Activated CD8-positive, alpha-beta memory T cell treated with anti-CD3 and anti-CD28 coated beads, Interleukin-2, amount 10 ng/mL, durations not matched to agents 7 days and 5 days (primary cell): Measurements from ENCODE around the gene BCL2L12. TPM values are rescaled to one million over a fixed set of nuclear protein-coding genes. Genes with fewer than 3 reads are reported as not detected.
A peak's percentile ranks its signal among the peaks of the same experiment; 100 is the strongest.

Experiments
- ATAC-seq: fragments of 150-1000 bp; cut with Tn5 transposase; one replicate; pipeline ENCODE4 v1.10.0; 2021; ENCODE audit warnings: moderate library complexity
- CTCF ChIA-PET: fragments of 350-600 bp; sonication (Branson Sonifier 250); formaldehyde crosslinking; loops from one replicate; lab custom pipeline; 2021; ENCODE audit warnings: antibody characterized with exemption; lab: Charles Lee
- DNase-seq: peaks from one replicate; pipeline ENCODE4 v3.0.0-alpha.2; 2020
- H3K27ac Mint-ChIP-seq: one replicate; pipeline ENCODE4 v1.8.0; 2021; ENCODE audit warnings: mild to moderate bottlenecking, mixed read lengths
- H3K27me3 Mint-ChIP-seq: one replicate; pipeline ENCODE4 v1.8.0; 2021; ENCODE audit warnings: mixed read lengths
- H3K36me3 Mint-ChIP-seq: one replicate; pipeline ENCODE4 v1.8.0; 2021; ENCODE audit warnings: mild to moderate bottlenecking, mixed read lengths
- H3K4me1 Mint-ChIP-seq: one replicate; pipeline ENCODE4 v1.8.0; 2021; ENCODE audit warnings: mixed read lengths
- H3K4me3 Mint-ChIP-seq: one replicate; pipeline ENCODE4 v1.8.0; 2021; ENCODE audit warnings: mild to moderate bottlenecking, moderate library complexity, mixed read lengths
- H3K9me3 Mint-ChIP-seq: one replicate; pipeline ENCODE4 v1.8.0; 2022; ENCODE audit warnings: low read depth, mixed read lengths
- total RNA-seq, 2 experiments: library from RNA; stranded (reverse); gene quantifications; one replicate each; pipeline ENCODE4 v1.2.3, GENCODE V29; 2021

BCL2L12 gene
- total RNA-seq, 2 experiments from 2014 or later = 90.6 to 94.5 TPM

- Mint-ChIP-seq H3K27ac (no peak overlapping the region), H3K36me3 (peaks cover 26% of the 10 kb centered on the region), H3K4me1 (peaks cover 30% of the 10 kb centered on the region), H3K4me3 (no peak overlapping the region), H3K9me3 (no peaks in the 10 kb centered on the region), H3K27me3 (peaks cover 14% of the 10 kb centered on the region)
- DNase-seq (no peak), ATAC-seq (no peak)
- CTCF ChIA-PET = no interaction called here
Observed at GRCh38 chr19:49686503-49687088, 20.9 kb downstream of the BCL2L12 start.

- peaks cover 22% of the 10 kb centered on the region for H3K36me3 Mint-ChIP-seq
Observed at GRCh38 chr19:49687150-49687549, 21.4 kb downstream of the BCL2L12 start.

GRCh38 chr19:49687566-49688316, 22.0 kb downstream of the BCL2L12 start:
- H3K9me3 Mint-ChIP-seq = no peaks in the 10 kb centered on the region
- peaks cover 18% of the 10 kb centered on the region for H3K36me3 Mint-ChIP-seq
- ATAC-seq = no peak
- DNase-seq = no peak
- no peak overlapping the region for H3K4me3 Mint-ChIP-seq
- H3K27ac Mint-ChIP-seq = no peak overlapping the region
- CTCF ChIA-PET = interaction anchor here (0.5 to 1.2 kb wide), 2 partner anchors 8 to 65 kb away, joined by 3 read pairs; no protein-coding TSS in a partner anchor
- peaks cover 21% of the 10 kb centered on the region for H3K4me1 Mint-ChIP-seq
- H3K27me3 Mint-ChIP-seq = peaks cover 22% of the 10 kb centered on the region

More at GRCh38 chr19:49687150-49687549, 21.4 kb downstream of the BCL2L12 start:
- Mint-ChIP-seq H3K9me3 (no peaks in the 10 kb centered on the region), H3K27me3 (peaks cover 17% of the 10 kb centered on the region), H3K4me3 (no peak overlapping the region), H3K4me1 (peaks cover 26% of the 10 kb centered on the region), H3K27ac (no peak overlapping the region)
- no peak for DNase-seq
- ATAC-seq = no peak
- CTCF ChIA-PET = interaction anchor here (1.2 kb wide), 1 partner anchor 8 kb away, joined by 3 read pairs; no protein-coding TSS in a partner anchor

- Mint-ChIP-seq H3K9me3 (no peaks in the 10 kb centered on the region), H3K36me3 (peaks cover 13% of the 10 kb centered on the region), H3K4me3 (no peak overlapping the region), H3K4me1 (peaks cover 21% of the 10 kb centered on the region), H3K27ac (no peak overlapping the region), H3K27me3 (peaks cover 22% of the 10 kb centered on the region)
- CTCF ChIA-PET = interaction anchor here (0.5 to 1.5 kb wide), 3 partner anchors 8 to 66 kb away, joined by 3 read pairs; no protein-coding TSS in a partner anchor
- no peak for DNase-seq
- no peak for ATAC-seq
Observed at GRCh38 chr19:49688531-49689132, 22.9 kb downstream of the BCL2L12 start.

- Mint-ChIP-seq H3K27me3 (peaks cover 22% of the 10 kb centered on the region), H3K27ac (no peak within 1 kb of the TSS), H3K36me3 (peaks cover 8% of the 10 kb centered on the region), H3K4me1 (peaks cover 21% of the 10 kb centered on the region), H3K4me3 (no peak within 1 kb of the TSS), H3K9me3 (no peaks in the 10 kb centered on the region)
- CTCF ChIA-PET = interaction anchor here (1.1 to 1.5 kb wide), 2 partner anchors 9 to 12 kb away, joined by 3 read pairs; partner anchors contain the start of gene PRMT1
- no peak for DNase-seq
- no peak for ATAC-seq
Observed at GRCh38 chr19:49689133-49690078, 23.7 kb downstream of the BCL2L12 start, which contains the start of gene ADM5. Gene ADM5 (plus strand): TSS chr19:49689594. CDS start chr19:49689838, 244 bp downstream.

- no peak for DNase-seq
- Mint-ChIP-seq H3K27ac (no peak overlapping the region), H3K4me1 (peaks cover 21% of the 10 kb centered on the region), H3K36me3 (peaks cover 6% of the 10 kb centered on the region), H3K27me3 (peaks cover 22% of the 10 kb centered on the region), H3K9me3 (no peaks in the 10 kb centered on the region), H3K4me3 (no peak overlapping the region)
- no peak for ATAC-seq
- CTCF ChIA-PET = interaction anchor here (1.1 to 1.5 kb wide), 2 partner anchors 9 to 13 kb away, joined by 3 read pairs; partner anchors contain the start of gene PRMT1
Observed at GRCh38 chr19:49690079-49690655, 24.4 kb downstream of the BCL2L12 start.

GRCh38 chr19:49690656-49691242, 25.0 kb downstream of the BCL2L12 start, which contains the start of gene CPT1C:
Gene CPT1C (plus strand): TSS chr19:49691116. CDS start chr19:49692253, 1,137 bp downstream.
- ATAC-seq (peak; percentile 74), DNase-seq (peak; percentile 61)
- peaks cover 1% of the 10 kb centered on the region for H3K36me3 Mint-ChIP-seq
- peak within 1 kb of the TSS; percentile 48 for H3K4me3 Mint-ChIP-seq
- H3K9me3 Mint-ChIP-seq = no peaks in the 10 kb centered on the region
- no peak within 1 kb of the TSS for H3K27ac Mint-ChIP-seq
- H3K27me3 Mint-ChIP-seq = peaks cover 22% of the 10 kb centered on the region
- H3K4me1 Mint-ChIP-seq = peaks cover 21% of the 10 kb centered on the region
- CTCF ChIA-PET = interaction anchor here (1.1 kb wide), 1 partner anchor 14 kb away, joined by 3 read pairs; the partner anchor contains the start of gene PRMT1

GRCh38 chr19:49691243-49692146, 25.8 kb downstream of the BCL2L12 start:
- Mint-ChIP-seq H3K36me3 (no peaks in the 10 kb centered on the region), H3K9me3 (no peaks in the 10 kb centered on the region), H3K4me1 (peaks cover 21% of the 10 kb centered on the region), H3K27ac (no peak overlapping the region), H3K4me3 (peak overlapping the region; percentile 48), H3K27me3 (peaks cover 22% of the 10 kb centered on the region)
- CTCF ChIA-PET = no interaction called here
- no peak for ATAC-seq
- no peak for DNase-seq

GRCh38 chr19:49692147-49692506, 26.4 kb downstream of the BCL2L12 start:
- H3K27me3 Mint-ChIP-seq = peaks cover 22% of the 10 kb centered on the region
- H3K9me3 Mint-ChIP-seq = no peaks in the 10 kb centered on the region
- no peak overlapping the region for H3K27ac Mint-ChIP-seq
- no peak overlapping the region for H3K4me3 Mint-ChIP-seq
- peaks cover 18% of the 10 kb centered on the region for H3K4me1 Mint-ChIP-seq
- H3K36me3 Mint-ChIP-seq = no peaks in the 10 kb centered on the region
- CTCF ChIA-PET = no interaction called here
- no peak for ATAC-seq
- no peak for DNase-seq

- ATAC-seq = no peak
- Mint-ChIP-seq H3K27me3 (peaks cover 13% of the 10 kb centered on the region), H3K9me3 (no peaks in the 10 kb centered on the region), H3K4me1 (peaks cover 2% of the 10 kb centered on the region), H3K36me3 (no peaks in the 10 kb centered on the region), H3K27ac (no peak overlapping the region), H3K4me3 (no peak overlapping the region)
- CTCF ChIA-PET = interaction anchor here (0.8 to 1.3 kb wide), 3 partner anchors 11 to 18 kb away, joined by 3 to 4 read pairs (median 3); no protein-coding TSS in a partner anchor
- DNase-seq = no peak
Observed at GRCh38 chr19:49696115-49696514, 30.4 kb downstream of the BCL2L12 start.

- Mint-ChIP-seq H3K4me1 (no peaks in the 10 kb centered on the region), H3K36me3 (no peaks in the 10 kb centered on the region), H3K27ac (no peak overlapping the region), H3K4me3 (no peak overlapping the region), H3K27me3 (peaks cover 7% of the 10 kb centered on the region), H3K9me3 (no peaks in the 10 kb centered on the region)
- no peak for ATAC-seq
- CTCF ChIA-PET = interaction anchor here (0.9 kb wide), 1 partner anchor 19 kb away, joined by 3 read pairs; no protein-coding TSS in a partner anchor
- DNase-seq = no peak
Observed at GRCh38 chr19:49696865-49697264, 31.1 kb downstream of the BCL2L12 start.
